ENCODE measurements around the gene HEPHL1.

The HEPHL1 gene

DNA sequence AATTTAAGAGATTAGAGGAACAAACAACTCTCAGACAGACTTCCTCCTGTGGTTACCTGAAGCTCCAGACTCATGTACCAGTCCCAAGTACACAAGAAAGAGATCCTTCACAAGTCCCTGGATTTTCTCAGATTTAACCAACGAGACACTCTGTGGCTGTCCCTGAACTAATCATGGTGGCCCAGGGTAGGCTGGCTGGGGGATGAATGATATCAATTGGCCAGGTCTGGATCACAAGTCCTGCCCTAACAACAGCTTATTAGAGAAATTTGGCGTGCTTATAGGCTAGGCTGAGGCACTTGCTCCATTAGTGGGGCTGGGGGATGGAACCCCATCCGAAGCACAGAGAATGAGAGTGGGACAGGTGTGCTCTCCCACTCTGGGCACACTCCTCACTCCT is 22.1 kb downstream of the HEPHL1 start:
- DNase-seq (ENCODE audit: low spot score), result no peak

DNA sequence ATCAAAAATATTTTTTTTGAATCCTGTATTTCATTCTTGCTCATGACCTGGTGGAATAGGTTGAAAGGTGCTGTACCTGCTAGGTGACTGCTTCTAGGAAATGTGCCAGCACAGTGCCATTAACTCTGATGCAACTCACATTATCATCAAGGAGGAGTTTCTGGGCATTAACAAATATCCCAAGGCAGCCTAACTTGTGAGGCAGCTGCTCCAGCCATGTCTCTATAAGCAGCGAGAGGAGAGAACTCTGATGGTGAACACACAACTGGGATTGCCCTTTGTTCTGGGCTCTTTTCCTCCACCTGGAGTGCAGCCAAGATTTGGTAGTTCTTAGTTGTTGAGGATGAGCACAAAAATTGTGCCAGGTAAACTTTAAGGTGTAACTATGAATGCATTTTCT is 25.6 kb downstream of the HEPHL1 start:
- H3K27ac ChIP-seq, result no peak overlapping the region
- DNase-seq (ENCODE audit: low spot score), result peak; percentile 24
- TF ChIP-seq, protein P1, sequence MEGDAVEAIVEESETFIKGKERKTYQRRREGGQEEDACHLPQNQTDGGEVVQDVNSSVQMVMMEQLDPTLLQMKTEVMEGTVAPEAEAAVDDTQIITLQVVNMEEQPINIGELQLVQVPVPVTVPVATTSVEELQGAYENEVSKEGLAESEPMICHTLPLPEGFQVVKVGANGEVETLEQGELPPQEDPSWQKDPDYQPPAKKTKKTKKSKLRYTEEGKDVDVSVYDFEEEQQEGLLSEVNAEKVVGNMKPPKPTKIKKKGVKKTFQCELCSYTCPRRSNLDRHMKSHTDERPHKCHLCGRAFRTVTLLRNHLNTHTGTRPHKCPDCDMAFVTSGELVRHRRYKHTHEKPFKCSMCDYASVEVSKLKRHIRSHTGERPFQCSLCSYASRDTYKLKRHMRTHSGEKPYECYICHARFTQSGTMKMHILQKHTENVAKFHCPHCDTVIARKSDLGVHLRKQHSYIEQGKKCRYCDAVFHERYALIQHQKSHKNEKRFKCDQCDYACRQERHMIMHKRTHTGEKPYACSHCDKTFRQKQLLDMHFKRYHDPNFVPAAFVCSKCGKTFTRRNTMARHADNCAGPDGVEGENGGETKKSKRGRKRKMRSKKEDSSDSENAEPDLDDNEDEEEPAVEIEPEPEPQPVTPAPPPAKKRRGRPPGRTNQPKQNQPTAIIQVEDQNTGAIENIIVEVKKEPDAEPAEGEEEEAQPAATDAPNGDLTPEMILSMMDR (conservative IDR thresholded peaks at IDR 0.05; ENCODE audit: low read depth), result no peak
- ChIA-PET CTCF (interaction anchor here (0.5 kb wide), 1 partner anchor 1138 kb away, joined by 3 read pairs; no protein-coding TSS in a partner anchor), POLR2A (ENCODE audit: low non-redundant PET) (no interaction called here)

More for the DNA sequence above, 22.1 kb downstream of the HEPHL1 start:
- TF ChIP-seq, protein P1 (conservative IDR thresholded peaks at IDR 0.05; ENCODE audit: low read depth), result no peak
- CTCF ChIA-PET, result no interaction called here
- H3K27ac ChIP-seq, result no peak overlapping the region
- POLR2A ChIA-PET (ENCODE audit: low non-redundant PET), result no interaction called here

DNA sequence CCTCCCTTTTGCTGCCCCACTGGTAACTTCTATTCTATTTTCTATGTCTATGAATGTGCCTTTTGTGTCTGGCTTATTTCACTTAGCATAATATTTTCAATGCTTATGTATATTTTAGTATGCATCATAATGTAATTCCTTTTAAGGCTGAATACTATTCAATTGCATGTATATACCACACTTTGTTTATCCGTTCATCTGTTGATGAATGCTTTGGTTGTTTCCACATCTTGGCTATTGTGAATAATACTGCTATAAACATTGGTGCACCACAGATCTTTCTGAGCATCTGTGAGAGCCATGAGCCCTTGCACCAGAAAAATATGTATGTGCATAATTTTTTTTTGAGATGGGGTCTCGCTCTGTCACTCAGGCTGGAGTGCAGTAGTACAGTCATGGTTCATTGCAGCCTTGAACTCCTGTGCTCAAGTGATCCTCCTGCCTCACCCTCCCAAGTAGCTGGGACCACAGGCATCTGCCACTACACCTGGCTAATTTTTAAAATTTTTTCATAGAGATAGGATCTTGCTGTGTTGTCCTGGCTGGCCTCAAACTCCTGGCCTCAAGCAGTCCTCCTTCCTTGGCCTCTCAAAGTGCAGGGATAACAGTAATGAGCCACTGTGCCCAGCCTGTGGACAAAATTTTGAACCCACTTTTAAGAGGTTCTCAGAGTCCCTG is 27.0 kb downstream of the HEPHL1 start:
- TF ChIP-seq, protein P1 (conservative IDR thresholded peaks at IDR 0.05; ENCODE audit: low read depth), result no peak
- no peak overlapping the region for H3K27ac ChIP-seq
- no peak for DNase-seq (ENCODE audit: low spot score)
- ChIA-PET CTCF (interaction anchor here (0.6 kb wide), 1 partner anchor 13 kb away, joined by 4 read pairs; no protein-coding TSS in a partner anchor), POLR2A (ENCODE audit: low non-redundant PET) (no interaction called here)

DNA sequence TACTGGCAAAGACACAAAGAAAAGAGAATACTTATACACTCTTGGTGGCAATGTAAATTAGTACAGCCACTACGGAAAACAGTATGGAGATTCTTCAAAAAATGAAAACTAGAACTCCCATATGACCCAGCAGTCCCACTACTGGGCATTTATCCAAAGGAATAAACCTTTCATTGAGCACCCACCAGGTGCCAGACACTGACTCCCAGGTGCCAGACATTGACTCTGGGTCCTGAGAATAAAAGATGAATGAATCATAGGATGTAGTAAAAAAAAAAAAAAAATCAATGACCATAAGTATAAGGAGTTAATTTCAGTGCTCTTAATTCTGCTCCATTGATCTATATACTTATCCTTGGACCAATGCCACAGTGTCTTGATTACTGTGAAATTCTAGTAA is 28.2 kb downstream of the HEPHL1 start:
- TF ChIP-seq, protein P1 (conservative IDR thresholded peaks at IDR 0.05; ENCODE audit: low read depth), result no peak
- CTCF ChIA-PET, result no interaction called here
- POLR2A ChIA-PET (ENCODE audit: low non-redundant PET), result no interaction called here
- DNase-seq (ENCODE audit: low spot score), result no peak
- H3K27ac ChIP-seq, result no peak overlapping the region

DNA sequence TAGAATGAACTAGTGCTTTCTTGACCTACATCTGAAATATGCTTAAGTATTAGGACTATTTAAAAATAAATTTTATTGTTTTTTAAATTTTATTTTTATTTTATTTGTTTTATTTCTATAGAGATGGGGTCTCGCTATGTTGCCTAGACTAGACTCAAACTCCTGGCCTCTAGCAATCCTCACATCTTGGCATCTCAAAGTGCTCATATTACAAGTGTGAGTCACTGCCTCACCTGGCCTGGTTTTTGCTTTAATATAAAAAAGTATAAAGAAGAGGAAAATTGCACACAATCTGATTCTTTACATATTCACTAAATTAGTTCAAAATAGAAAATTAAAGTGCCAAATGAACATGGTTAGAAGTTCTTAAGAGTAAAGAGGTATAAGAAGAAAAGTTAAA is 37.5 kb downstream of the HEPHL1 start:
- H3K27ac ChIP-seq, result no peak overlapping the region
- ChIA-PET CTCF (no interaction called here), POLR2A (ENCODE audit: low non-redundant PET) (no interaction called here)
- TF ChIP-seq, protein P1 (conservative IDR thresholded peaks at IDR 0.05; ENCODE audit: low read depth), result no peak
- DNase-seq (ENCODE audit: low spot score), result no peak

DNA sequence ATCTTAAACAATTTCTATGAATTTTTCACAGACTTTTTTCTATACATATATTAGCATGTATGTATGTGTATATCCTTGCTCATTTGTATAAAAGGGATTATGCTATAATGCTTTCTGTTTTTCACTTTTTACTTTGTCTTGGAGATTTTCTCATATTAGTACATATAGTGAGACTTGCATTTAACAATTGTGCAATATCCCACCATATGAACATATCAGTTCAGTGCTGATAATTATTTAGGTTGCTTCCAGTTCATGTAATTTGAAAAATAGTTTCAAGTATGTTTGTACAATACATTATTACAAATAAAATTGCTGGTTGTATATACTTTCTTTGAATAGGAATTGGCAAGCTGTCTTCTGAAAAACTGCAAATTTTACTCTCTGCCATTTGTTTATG is 37.9 kb downstream of the HEPHL1 start:
- DNase-seq (ENCODE audit: low spot score), result no peak
- ChIA-PET CTCF (no interaction called here), POLR2A (ENCODE audit: low non-redundant PET) (no interaction called here)
- TF ChIP-seq, protein P1 (conservative IDR thresholded peaks at IDR 0.05; ENCODE audit: low read depth), result no peak
- no peak overlapping the region for H3K27ac ChIP-seq
